ENCODE results near the gene LRRC39.

DNA sequence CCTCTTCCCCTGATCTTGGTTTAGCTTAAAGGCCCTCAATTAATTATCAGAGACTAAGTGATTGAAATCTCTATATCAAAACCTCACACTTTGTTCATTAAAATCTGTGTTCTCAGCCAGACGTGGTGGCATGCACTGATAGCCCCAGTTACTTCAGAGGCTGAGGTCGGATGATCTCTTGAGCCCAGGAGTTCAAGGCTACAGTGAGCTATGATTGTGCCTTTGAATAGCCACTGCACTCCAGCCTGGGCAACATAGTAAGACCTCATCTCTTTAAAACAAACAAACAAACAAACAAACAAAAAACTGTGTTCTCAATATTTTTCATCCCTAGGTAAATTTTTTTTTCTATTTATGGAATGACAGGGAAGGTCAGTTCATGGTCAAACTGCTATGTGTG, 26.4 kb downstream of the LRRC39 start:
- TF ChIP-seq CTCF (IDR thresholded peaks at IDR 0.05) (no peak), POLR2A (IDR thresholded peaks at IDR 0.05) (no peak)

Data from breast epithelium (tissue), 3 donors.